K562 (cell line): ENCODE measurements around the gene PPM1M. TPM values are rescaled to one million over a fixed set of nuclear protein-coding genes. Genes with fewer than 3 reads are reported as not detected.
A peak's percentile ranks its signal among the peaks of the same experiment; 100 is the strongest.

Experiments
- ATAC-seq: fragments of 200-7000 bp; cut with Tn5 transposase; 3 replicates; pipeline ENCODE4 v1.9.1; 2020; ENCODE audit warnings: moderate library complexity
- BruUV-seq: library from RNA; stranded (reverse); fragments of 400-500 nt; replicated peaks from 2 replicates; lab custom pipeline; 2021; lab: Mats Ljungman, UMichigan
- CTCF ChIA-PET: fragments of 300-600 bp; formaldehyde crosslinking; extraction: SDS; loops from one replicate; lab custom pipeline; 2021; ENCODE audit warnings: low intra/inter-chr PET ratio; lab: Yijun Ruan, JAX
- POLR2A ChIA-PET: fragments of 300-600, 350-650 bp; sonication (Branson Sonifier 250); formaldehyde crosslinking; extraction: SDS; loops from one replicate; lab custom pipeline; 2021; ENCODE audit warnings: antibody characterized with exemption, inconsistent platforms; lab: Yijun Ruan, JAX
- DNase-seq, 4 experiments: peaks; one replicate each; pipeline versions ENCODE4 v3.0.0 to v3.0.0-alpha.2; 2011 to 2018; ENCODE audit warnings: low spot score in 3 of 4, mixed read lengths in 3 of 4; ENCODE audit errors: extremely low read depth in 1 of 4
- FAIRE-seq: peaks from 2 replicates; lab custom pipeline; 2011; peaks lifted over from hg19 to GRCh38; lab: Jason Lieb, UNC
- H2AFZ ChIP-seq: 2 replicates; pipeline ENCODE4 v1.6.0; 2011; ENCODE audit warnings: low read depth, low read length, control low read depth, inconsistent platforms
- H3K27ac ChIP-seq: fragments of 200-600 bp; 3 replicates; pipeline ENCODE4 v1.8.0; 2011; ENCODE audit warnings: low read depth, mild to moderate bottlenecking, control low read depth, inconsistent platforms, low read length, moderate library complexity, mixed read lengths; ENCODE audit errors: extremely low read depth
- H3K27me3 ChIP-seq, 2 experiments: fragments of 300-600 bp in 1 of 2; 2 replicates in 1 of 2; 3 replicates in 1 of 2; pipeline versions ENCODE4 v1.6.0 to v1.8.0; 2011; ENCODE audit warnings: inconsistent platforms in 2 of 2, low read length in 2 of 2, mild to moderate bottlenecking in 1 of 2, mixed read lengths in 1 of 2, moderate library complexity in 1 of 2; ENCODE audit not compliant: control insufficient read depth in 2 of 2, insufficient read depth in 2 of 2
- H3K36me3 ChIP-seq: fragments of 300-600 bp; 3 replicates; pipeline ENCODE4 v1.8.0; 2011; ENCODE audit warnings: mild to moderate bottlenecking, low read length, inconsistent platforms; ENCODE audit not compliant: control insufficient read depth, insufficient read depth
- H3K4me1 ChIP-seq, 2 experiments: fragments of 200-600 bp in 1 of 2; replicated peaks in 1 of 2; 2 replicates in 1 of 2; 3 replicates in 1 of 2; pipeline versions ENCODE4 v1.5.1 to v1.8.0; 2011; ENCODE audit warnings: inconsistent platforms in 2 of 2, low read length in 2 of 2, mild to moderate bottlenecking in 1 of 2, mixed read lengths in 1 of 2, moderate library complexity in 1 of 2; ENCODE audit not compliant: control insufficient read depth in 2 of 2, insufficient read depth in 2 of 2
- H3K4me2 ChIP-seq: 2 replicates; pipeline ENCODE4 v1.6.1; 2011; ENCODE audit warnings: low read length, control low read depth, inconsistent platforms, mixed read lengths; ENCODE audit not compliant: insufficient read depth
- H3K4me3 ChIP-seq: fragments of 200-600 bp; sonication (generic), shearing (Covaris generic); 2 replicates; pipeline ENCODE4 v1.5.1; 2016; ENCODE audit warnings: control low read depth, inconsistent platforms
- H3K79me2 ChIP-seq: fragments of 200-600 bp; 3 replicates; pipeline ENCODE4 v1.8.0; 2011; ENCODE audit warnings: low read length, inconsistent platforms; ENCODE audit not compliant: control insufficient read depth, insufficient read depth
- H3K9ac ChIP-seq, 2 experiments: 2 replicates each; pipeline versions ENCODE4 v1.6.0 to v1.6.1; 2011; ENCODE audit warnings: low read depth in 2 of 2, low read length in 2 of 2, control low read depth in 1 of 2, inconsistent platforms in 1 of 2, mild to moderate bottlenecking in 1 of 2, mixed read lengths in 1 of 2; ENCODE audit not compliant: insufficient read depth in 1 of 2
- H3K9me1 ChIP-seq: one replicate; pipeline ENCODE4 v1.6.0; 2011; ENCODE audit warnings: inconsistent platforms, mild to moderate bottlenecking, low read length, moderate library complexity; ENCODE audit not compliant: control insufficient read depth, insufficient read depth
- H3K9me3 ChIP-seq: replicated peaks from 2 replicates; pipeline ENCODE4 v1.5.1; 2011; ENCODE audit warnings: low read depth, low read length, inconsistent platforms; ENCODE audit not compliant: control insufficient read depth, insufficient read depth
- H4K20me1 ChIP-seq: replicated peaks from 2 replicates; pipeline ENCODE4 v1.6.1; 2011; ENCODE audit warnings: low read length, inconsistent platforms, mixed read lengths; ENCODE audit not compliant: control insufficient read depth, insufficient read depth
- CBFB ChIP-seq: sonication (generic); formaldehyde crosslinking; IDR thresholded peaks from 2 replicates; pipeline ENCODE4 v1.4.0; 2020; ENCODE audit warnings: mild to moderate bottlenecking, missing genetic modification reagents
- TSC22D4 ChIP-seq: fragments of 450-650 bp; IDR thresholded peaks from 2 replicates; pipeline ENCODE4 v1.6.1; 2016; ENCODE audit warnings: missing genetic modification characterization, missing biosample characterization, control low read depth
- ZNF57 ChIP-seq: fragments of 450-650 bp; formaldehyde crosslinking; IDR thresholded peaks from 2 replicates; pipeline ENCODE4 v1.4.0; 2020; ENCODE audit warnings: mild to moderate bottlenecking, moderate library complexity
- ZNF639 ChIP-seq, 2 experiments: fragments of 200-800 bp in 1 of 2; sonication (Bioruptor generic) in 1 of 2; sonication (generic) in 1 of 2; formaldehyde crosslinking in 1 of 2; IDR thresholded peaks in 1 of 2; conservative IDR thresholded peaks in 1 of 2; 2 replicates each; pipeline versions ENCODE4 v1.5.0 to v1.6.1; 2016 to 2020; ENCODE audit warnings: missing compliant biosample characterization in 1 of 2, missing genetic modification characterization in 1 of 2, missing genetic modification reagents in 1 of 2
- WGBS: fragments of 100-300 bp; shearing (Covaris generic); methylation state at CpG from one replicate; pipeline ENCODE4 v1.1.6; 2016; ENCODE audit warnings: low coverage, mixed read lengths; ENCODE audit not compliant: insufficient coverage; ENCODE audit errors: missing lambda C conversion rate; 5-methylcytosine and 5-hydroxymethylcytosine counted together
- in situ Hi-C: fragments of 300-500 bp; cut with MboI; formaldehyde crosslinking; loops from 4 replicates; pipeline ENCODE4 v1.15.0; 2018; ENCODE audit warnings: inconsistent platforms, mixed read lengths
- intact Hi-C: fragments of 100-400 bp; cut with micrococcal nuclease; formaldehyde crosslinking; loops from 2 replicates; pipeline ENCODE4 v1.14.2; 2022
- polyA plus RNA-seq, 8 experiments: library from polyadenylated mRNA; depleted of rRNA in 4 of 8; stranded (reverse) in 5 of 8; unstranded in 3 of 8; fragments of >200 nt; fragmentation: Nextera tagmentation in 2 of 8; fragmentation: Illumina TruSeq in 1 of 8; extraction: Ambion mirVana in 2 of 8; extraction: Trizol in 1 of 8; gene quantifications; 2 replicates each; pipeline versions ENCODE4 v1.2.1 to v1.2.3, GENCODE V29; 2011 to 2014; ENCODE audit warnings: inconsistent platforms in 1 of 8, missing spikeins in 1 of 8
- total RNA-seq, 7 experiments: library from RNA; depleted of rRNA in 6 of 7; stranded (reverse); fragments of >200 nt in 6 of 7; fragmentation: Illumina TruSeq in 2 of 7; extraction: Trizol in 2 of 7; gene quantifications; 2 replicates each; pipeline versions ENCODE4 v1.2.1 to v1.2.3, GENCODE V29; 2011 to 2021; ENCODE audit warnings: low replicate concordance in 1 of 7

Gene PPM1M
- total and polyA plus RNA-seq, 9 of the 15 experiments (the other 6 are each of a cell fraction or from before 2014, with no cell fraction given): 1.4 to 9.2 (median 4.4) TPM

DNA sequence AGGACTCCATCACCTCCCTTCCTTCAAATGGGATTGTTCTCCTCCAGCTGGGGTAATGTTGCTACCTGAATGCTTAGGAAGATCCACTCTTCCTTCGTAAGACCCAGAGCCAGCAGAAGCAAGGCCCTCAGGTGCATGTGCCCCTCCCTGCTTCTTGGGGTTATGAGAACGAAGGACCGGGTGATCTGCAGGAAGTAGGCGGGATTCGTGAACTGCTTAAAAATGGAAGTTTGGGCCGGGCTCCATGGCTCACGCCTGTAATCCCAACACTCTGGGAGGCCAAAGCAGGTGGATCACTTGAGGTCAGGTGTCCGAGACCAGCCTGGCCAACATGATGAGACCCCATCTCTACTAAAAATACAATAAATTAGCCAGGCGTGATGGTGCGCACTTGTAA lies 28.2 kb upstream of the PPM1M start:
- Histone ChIP-seq H3K4me2 (peak overlapping the region; percentile 3; the same call in 1 of the 2 replicates), H3K4me3 (no peak overlapping the region), H3K36me3 (peaks cover 26% of the 10 kb centered on the region), H4K20me1 (no peaks in the 10 kb centered on the region), H3K4me1 (peaks cover 27 to 41% of the 10 kb centered on the region in 2 experiments), H3K27me3 (no peaks in the 10 kb centered on the region), H3K9me3 (no peaks in the 10 kb centered on the region), H3K79me2 (no peaks in the 10 kb centered on the region), H3K27ac (no peak overlapping the region; the same call in 2 of the 3 replicates), H2AFZ (0 out of 2 replicates have a peak overlapping the region, but pooled peaks have one; percentile 9), H3K9ac (no peak overlapping the region), H3K9me1 (no peaks in the 10 kb centered on the region)
- FAIRE-seq (no peak), ATAC-seq (no peak), DNase-seq (no peak)
- intact Hi-C loops (no loop called here), in situ Hi-C loops (no loop called here)
- ChIA-PET CTCF (interaction anchor here (0.5 kb wide), 1 partner anchor 14 kb away, joined by 3 read pairs; no protein-coding TSS in a partner anchor), POLR2A (interaction anchor here (0.6 to 0.9 kb wide), 2 partner anchors 20 to 160 kb away, joined by 3 to 4 read pairs; no protein-coding TSS in a partner anchor)
- TF ChIP-seq TSC22D4 (tag) (no peak), ZNF57 (CRISPR knock-in tag) (no peak), CBFB (CRISPR knock-in tag) (no peak), ZNF639 (CRISPR knock-in tag; conservative IDR thresholded peaks at IDR 0.05 in 1 of 2, IDR thresholded peaks at IDR 0.05 in 1 of 2) (no peak)
- BruUV-seq: no TSS peak
- WGBS: 67% methylated on average over 8 of the region's 10 CpGs
